ENCODE data around the gene CFAP300. TPM values are rescaled to one million over a fixed set of nuclear protein-coding genes. Genes with fewer than 3 reads are reported as not detected.

The CFAP300 gene
- polyA plus RNA-seq, 3 donors = 0.78 to 3.7 (median 2.5) TPM

DNA sequence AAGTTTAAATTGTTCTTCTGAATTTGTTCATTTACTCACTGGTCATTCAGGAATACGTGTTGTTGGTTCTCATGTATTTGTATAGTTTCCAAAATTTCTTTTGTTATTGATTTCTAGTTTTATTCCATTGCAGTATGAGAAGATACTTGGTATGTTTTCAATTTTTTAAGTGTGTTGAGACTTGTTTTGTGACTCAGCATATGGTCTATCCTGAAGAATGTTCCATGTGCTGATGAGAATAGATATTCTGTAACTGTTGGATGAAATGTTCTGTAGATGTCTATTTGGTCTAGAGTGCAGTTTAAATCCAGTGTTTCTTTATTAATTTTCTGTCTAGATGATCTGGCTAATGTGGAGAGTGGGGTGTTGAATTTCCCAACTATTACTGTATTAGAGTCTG lies 23.5 kb downstream of the CFAP300 start:
- 0 to 52% (median 2%) methylated on average over 1 of the region's 1 CpG for WGBS, 3 donors
- no peak overlapping the region for H3K27ac ChIP-seq (ENCODE audit: low read depth, low read length)

- WGBS, 3 donors = 60 to 83% (median 77%) methylated on average over 1 of the region's 1 CpG
- no peak overlapping the region for H3K27ac ChIP-seq (ENCODE audit: low read depth, low read length)
Observed at GRCh38 chr11:102071497-102072472, 24.5 kb downstream of the CFAP300 start.

DNA sequence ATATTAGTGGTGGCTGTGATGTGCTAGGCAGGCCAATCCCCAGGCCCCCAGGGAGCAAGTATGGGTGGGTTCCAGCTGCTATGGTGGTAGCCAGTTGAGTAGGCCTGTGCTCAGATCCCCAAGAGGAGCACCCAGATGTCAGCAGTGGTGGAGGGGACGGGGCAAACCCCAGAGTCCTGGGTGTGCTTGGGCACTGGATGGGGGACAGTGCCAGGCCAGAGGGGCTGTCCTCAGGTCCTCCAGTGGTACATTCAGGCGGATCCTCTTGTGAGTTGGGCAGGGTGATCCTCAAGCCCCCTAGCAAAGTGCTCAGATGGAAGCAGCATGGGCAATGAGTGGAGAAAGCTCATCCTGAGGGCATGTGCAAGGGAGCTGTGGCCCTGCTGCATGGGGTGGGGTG lies 26.0 kb downstream of the CFAP300 start:
- WGBS, 3 donors = 84 to 100% (median 94%) methylated on average over 2 of the region's 2 CpGs
- no peak overlapping the region for H3K27ac ChIP-seq (ENCODE audit: low read depth, low read length)

DNA sequence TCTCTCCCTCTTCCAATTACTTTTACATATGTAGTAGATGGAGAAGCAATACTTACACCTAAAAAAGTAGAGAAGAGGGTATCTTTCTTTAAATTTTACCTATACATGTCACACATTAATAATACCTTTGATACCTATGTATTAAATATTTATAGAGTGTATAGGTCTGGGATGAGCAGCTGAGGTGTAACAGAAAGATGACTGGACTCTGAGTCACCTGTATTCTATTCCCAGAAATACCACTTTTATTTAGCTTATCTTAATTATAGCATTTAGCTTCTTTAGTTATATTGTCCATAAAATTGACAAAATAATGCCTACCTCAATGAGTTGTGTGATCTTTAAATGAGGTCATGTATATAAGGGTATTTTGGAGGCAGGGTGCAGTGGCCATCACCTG lies 32.4 kb downstream of the CFAP300 start:
- H3K27ac ChIP-seq (ENCODE audit: low read depth, low read length) = no peak overlapping the region

DNA sequence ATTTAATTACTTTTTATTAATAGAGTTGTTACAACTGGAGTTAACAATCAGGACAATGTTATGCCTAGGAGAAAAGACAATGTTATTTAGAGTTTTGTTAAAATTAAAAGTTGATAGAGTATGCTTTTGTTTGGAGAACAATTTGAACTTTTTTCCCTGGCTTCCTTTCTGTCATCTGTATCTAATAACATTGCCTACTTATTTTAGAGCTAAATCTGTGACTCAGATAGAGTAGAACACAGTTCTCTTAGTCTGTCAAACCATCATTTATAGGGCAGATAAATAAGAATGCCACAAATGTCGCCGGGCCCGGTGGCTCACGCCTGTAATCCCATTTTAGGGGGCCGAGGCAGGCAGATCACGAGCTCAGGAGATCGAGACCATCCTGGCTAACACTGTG lies 34.1 kb downstream of the CFAP300 start:
- WGBS, 3 donors = 87 to 92% (median 88%) methylated on average over 7 of the region's 7 CpGs
- H3K27ac ChIP-seq (ENCODE audit: low read depth, low read length) = no peak overlapping the region

DNA sequence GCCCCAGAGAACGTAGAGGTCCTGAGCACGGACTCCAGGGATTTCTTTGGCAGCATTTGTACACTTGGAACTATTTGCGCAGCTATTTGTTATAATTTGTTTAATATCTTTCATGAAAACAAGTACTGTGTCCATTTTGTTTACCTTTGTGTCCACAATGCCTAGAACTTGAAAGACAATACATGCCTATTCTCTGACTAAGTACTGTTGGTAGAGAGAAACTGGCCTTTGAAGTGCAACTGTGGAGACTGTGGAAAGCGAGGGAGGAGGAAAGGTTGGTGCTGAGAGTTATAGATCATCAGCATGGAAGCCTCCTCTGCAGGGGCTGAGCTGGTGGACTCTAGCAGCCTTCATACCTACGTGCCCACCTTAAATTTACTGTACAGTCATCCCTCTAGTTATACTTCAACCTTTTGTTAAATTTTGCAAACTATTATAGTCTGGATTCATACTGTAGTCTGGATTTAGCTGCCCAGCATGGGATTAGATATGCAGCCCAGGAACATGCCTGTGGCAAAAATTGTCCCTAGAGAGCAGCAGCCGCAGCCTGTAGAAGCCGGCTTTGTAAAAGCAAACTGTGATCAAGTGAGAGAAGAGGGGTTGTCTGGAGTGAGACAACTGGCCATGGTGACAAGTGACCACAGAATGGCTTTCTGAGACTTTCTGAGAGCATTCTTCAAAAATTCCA lies 38.8 kb downstream of the CFAP300 start:
- 79 to 87% (median 85%) methylated on average over 7 of the region's 7 CpGs for WGBS, 3 donors

GRCh38 chr11:102097186-102097585 lies 49.9 kb downstream of the CFAP300 start:
- WGBS, 3 donors = 64 to 82% (median 73%) methylated on average over 1 of the region's 1 CpG
- no peak overlapping the region for H3K27ac ChIP-seq (ENCODE audit: low read depth, low read length)

More for the DNA sequence above, 38.8 kb downstream of the CFAP300 start:
- H3K27ac ChIP-seq (ENCODE audit: low read depth, low read length) = no peak overlapping the region

DNA sequence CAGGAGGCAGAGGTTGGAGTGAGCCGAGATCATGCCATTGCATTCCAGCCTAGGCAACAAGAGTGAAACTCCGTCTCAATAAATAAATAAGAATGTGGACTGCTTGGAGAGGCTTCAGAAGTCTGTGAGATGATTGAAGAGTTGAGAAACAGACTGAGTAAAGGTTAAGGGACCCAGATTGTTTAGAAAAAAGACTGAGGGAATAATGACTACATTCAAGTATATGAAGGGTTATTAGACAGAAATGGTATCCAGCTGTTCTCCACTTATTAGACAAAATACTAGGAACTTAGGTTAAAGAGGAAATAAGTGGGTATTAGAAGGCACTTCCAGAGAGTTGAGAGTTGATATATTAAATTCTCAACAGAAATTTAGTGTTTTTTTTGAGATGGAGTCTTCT lies 52.5 kb downstream of the CFAP300 start:
- WGBS, 3 donors = 94 to 98% (median 96%) methylated on average over 2 of the region's 2 CpGs

GRCh38 chr11:102108734-102109440 lies 61.6 kb downstream of the CFAP300 start:
- WGBS, 3 donors = 71 to 81% (median 73%) methylated on average over 3 of the region's 3 CpGs
- H3K27ac ChIP-seq (ENCODE audit: low read depth, low read length) = no peak overlapping the region

More for the DNA sequence above, 52.5 kb downstream of the CFAP300 start:
- no peak overlapping the region for H3K27ac ChIP-seq (ENCODE audit: low read depth, low read length)

DNA sequence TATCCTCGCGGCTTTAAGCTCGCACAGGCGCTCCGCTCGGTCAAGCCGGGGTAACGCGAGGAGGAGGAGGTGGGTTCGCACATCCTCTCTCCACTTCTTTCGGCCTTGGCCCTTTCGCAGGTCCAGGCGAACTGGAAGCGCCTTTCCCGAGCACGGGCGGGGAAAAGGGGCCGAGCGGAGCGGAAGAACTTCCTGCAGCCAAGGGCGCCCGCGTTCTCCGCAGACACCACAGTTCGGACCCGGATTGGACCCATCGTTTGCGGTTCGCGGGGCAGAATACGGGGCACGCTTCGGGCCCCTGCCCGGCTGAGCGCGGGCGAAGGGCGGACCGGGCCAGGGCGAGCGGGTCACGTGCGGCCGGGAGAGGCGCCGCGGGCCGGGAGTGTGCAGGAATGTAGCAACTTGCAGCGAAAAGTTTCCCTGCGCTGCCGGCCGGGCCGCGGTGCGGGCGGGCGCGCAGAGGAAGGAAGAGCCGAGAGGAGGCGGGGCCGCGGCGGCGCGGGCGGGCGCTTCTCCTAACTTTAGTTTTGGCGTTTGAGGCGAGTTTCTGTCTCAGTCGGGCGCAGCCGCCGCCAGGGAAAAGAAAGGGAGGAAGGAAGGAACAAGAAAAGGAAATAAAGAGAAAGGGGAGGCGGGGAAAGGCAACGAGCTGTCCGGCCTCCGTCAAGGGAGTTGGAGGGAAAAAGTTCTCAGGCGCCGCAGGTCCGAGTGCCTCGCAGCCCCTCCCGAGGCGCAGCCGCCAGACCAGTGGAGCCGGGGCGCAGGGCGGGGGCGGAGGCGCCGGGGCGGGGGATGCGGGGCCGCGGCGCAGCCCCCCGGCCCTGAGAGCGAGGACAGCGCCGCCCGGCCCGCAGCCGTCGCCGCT lies 62.9 kb downstream of the CFAP300 start, which contains the start of gene YAP1:
YAP1 (plus strand) TSS at position 552 of the 865 bp plus-strand sequence. CDS start 402 bp downstream, outside the sequence.
- H3K27ac ChIP-seq (ENCODE audit: low read depth, low read length) = peak within 1 kb of the TSS; percentile 83
- WGBS, 3 donors = 0 to 1% (median 0%) methylated on average over 84 to 104 of the region's 104 CpGs

GRCh38 chr11:102110761-102111010 lies 63.4 kb downstream of the CFAP300 start:
- WGBS, 3 donors = 1 to 3% (median 2%) methylated on average over 14 to 31 of the region's 31 CpGs
- H3K27ac ChIP-seq (ENCODE audit: low read depth, low read length) = peak overlapping the region; percentile 83

DNA sequence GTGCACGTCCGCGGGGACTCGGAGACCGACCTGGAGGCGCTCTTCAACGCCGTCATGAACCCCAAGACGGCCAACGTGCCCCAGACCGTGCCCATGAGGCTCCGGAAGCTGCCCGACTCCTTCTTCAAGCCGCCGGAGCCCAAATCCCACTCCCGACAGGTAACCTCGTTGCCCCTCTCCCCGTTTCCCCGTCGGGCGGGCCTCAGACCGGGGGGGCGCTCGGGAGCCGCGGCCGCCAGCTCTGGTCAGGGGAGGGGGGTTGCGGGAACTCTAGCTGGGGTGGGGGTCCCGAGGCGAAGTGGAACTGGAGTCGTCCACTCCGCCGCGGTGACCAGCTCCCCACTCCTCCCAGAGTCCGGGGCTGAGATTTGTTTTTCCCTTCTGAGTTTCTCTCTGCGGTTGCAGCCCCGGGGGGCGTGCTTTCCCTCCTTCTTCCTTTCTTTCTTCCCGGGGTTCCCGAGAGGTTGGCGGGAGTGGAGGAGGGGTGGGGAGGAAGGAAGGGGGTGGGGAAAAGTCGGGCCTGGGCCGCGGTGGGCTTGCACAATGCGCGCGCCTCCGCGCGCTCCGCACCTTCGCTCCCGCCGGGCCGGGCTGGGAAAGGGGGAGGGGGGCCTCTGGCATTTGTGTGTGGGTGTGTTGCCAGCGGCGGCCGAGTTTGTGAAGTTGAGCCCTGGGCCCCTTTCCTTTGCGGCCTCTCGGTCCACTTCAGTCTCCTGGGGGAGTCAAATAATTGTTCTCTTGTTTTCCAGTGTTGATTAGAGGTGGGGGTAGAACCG lies 64.0 kb downstream of the CFAP300 start:
- WGBS, 3 donors = 1 to 2% (median 2%) methylated on average over 40 to 61 of the region's 61 CpGs
- H3K27ac ChIP-seq (ENCODE audit: low read depth, low read length) = peak overlapping the region; percentile 83

DNA sequence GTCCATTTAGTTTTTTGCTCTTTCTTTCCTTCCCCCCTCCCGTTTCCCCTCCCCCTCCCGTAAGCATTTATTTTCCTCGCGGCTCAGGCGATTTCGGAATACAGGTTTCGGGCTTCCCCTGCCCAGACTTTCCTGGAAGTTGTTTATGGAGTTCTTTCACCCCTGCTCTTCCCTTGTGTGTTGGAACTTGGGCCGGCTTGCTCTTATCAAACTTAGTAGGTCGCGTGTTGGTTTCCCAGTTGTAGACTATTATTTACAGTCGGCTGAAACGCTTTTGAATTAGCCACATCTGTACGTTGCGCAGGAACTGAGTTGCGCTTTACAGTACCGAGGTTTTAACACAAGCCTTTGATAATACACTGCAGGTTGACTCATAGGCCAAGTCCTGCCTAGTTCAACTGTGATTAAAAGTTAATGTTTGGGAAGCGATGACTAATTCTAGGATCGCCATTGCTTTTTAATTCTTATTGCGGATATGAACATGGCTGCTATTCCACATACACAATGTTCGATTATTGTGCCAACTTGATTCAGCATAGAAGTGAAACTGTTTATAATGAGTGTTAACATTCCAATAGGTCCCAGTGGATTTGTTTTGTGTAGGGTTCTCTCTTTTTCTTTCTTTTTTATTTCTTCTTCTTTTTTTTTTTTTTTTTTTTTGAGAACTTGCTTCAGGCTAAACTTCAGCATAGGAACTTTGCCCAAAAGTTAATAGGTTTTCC lies 64.7 kb downstream of the CFAP300 start:
- 1 to 2% (median 2%) methylated on average over 20 of the region's 20 CpGs for WGBS, 3 donors
- H3K27ac ChIP-seq (ENCODE audit: low read depth, low read length) = no peak overlapping the region

GRCh38 chr11:102112509-102112821 lies 65.2 kb downstream of the CFAP300 start:
- no peak overlapping the region for H3K27ac ChIP-seq (ENCODE audit: low read depth, low read length)
- WGBS, 3 donors = 17 to 22% (median 17%) methylated on average over 5 of the region's 5 CpGs

- H3K27ac ChIP-seq (ENCODE audit: low read depth, low read length) = no peak overlapping the region
- WGBS, 3 donors = 70 to 85% (median 78%) methylated on average over 4 of the region's 4 CpGs
Observed at GRCh38 chr11:102114032-102114431, 66.8 kb downstream of the CFAP300 start.

- H3K27ac ChIP-seq (ENCODE audit: low read depth, low read length) = no peak overlapping the region
Observed at GRCh38 chr11:102115557-102115956, 68.3 kb downstream of the CFAP300 start.

Measured in adipose tissue (tissue), 3 donors.